Fibroblast of pulmonary artery (primary cell): ENCODE data around the gene ZNF274.

ENCODE experiments used
- DNase-seq: peaks from one replicate; pipeline ENCODE4 v3.0.0-alpha.2; 2010; ENCODE audit warnings: low read depth
- H3K4me3 ChIP-seq: replicated peaks from 2 replicates; pipeline ENCODE4 v1.5.1; 2011; ENCODE audit warnings: low read depth, mild to moderate bottlenecking, control low read depth, low read length, moderate library complexity
- TF ChIP-seq, protein P1 (sequence below): IDR thresholded peaks from 2 replicates; pipeline ENCODE4 v1.5.1; 2011; ENCODE audit warnings: mild to moderate bottlenecking, control low read depth, low read length, inconsistent platforms; ENCODE audit errors: missing control alignments

The ZNF274 gene

DNA sequence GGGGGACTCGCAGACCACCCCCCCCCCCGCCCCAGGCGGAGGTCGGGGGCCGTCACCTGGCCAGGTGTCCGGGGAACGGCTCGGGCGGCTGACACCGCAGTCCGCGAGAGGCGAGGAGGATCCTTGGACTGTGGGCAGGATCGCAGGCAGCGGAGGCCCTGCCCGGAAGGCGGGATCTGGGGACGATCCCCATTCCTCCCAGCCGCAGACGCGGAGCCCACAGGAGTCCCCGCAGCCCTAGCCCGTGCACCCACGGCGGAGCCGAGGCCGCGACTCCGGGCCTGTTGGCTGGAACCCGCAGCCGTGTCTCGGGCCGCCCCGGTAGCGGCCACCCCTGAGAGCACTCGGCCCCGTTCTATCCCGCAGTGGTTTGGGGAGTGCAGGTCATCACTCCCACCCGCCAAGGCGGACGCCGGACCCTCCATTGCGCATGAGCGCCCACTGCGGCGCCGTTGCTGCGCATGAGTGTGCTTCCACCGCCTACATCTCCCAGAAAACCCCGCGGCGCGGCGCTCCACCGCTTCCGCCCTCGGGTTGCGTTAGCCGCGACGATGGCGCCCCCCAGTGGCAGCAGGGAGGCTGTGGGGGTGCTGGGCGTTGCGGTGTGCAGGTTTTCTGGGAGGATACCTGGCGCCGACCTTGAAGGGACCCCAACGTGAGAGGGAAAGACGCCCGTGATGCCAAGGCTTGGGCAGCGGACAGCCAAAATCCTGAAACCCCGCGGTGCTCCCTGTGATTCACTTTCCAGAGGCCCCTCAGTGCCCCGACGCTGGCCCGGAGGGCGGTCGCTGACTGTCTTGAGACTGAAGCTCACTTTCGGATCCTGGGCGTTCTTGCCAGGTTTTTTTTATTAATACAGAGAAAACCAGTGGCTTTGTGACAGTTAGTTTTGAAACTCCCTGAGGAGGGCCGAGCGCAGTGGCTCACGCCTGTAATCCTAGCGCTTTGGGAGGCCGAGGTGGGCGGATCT is 27.9 kb upstream of the ZNF274 start:
- TF ChIP-seq, protein P1, sequence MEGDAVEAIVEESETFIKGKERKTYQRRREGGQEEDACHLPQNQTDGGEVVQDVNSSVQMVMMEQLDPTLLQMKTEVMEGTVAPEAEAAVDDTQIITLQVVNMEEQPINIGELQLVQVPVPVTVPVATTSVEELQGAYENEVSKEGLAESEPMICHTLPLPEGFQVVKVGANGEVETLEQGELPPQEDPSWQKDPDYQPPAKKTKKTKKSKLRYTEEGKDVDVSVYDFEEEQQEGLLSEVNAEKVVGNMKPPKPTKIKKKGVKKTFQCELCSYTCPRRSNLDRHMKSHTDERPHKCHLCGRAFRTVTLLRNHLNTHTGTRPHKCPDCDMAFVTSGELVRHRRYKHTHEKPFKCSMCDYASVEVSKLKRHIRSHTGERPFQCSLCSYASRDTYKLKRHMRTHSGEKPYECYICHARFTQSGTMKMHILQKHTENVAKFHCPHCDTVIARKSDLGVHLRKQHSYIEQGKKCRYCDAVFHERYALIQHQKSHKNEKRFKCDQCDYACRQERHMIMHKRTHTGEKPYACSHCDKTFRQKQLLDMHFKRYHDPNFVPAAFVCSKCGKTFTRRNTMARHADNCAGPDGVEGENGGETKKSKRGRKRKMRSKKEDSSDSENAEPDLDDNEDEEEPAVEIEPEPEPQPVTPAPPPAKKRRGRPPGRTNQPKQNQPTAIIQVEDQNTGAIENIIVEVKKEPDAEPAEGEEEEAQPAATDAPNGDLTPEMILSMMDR = peak; percentile 87
- H3K4me3 ChIP-seq = peak overlapping the region; percentile 88

DNA sequence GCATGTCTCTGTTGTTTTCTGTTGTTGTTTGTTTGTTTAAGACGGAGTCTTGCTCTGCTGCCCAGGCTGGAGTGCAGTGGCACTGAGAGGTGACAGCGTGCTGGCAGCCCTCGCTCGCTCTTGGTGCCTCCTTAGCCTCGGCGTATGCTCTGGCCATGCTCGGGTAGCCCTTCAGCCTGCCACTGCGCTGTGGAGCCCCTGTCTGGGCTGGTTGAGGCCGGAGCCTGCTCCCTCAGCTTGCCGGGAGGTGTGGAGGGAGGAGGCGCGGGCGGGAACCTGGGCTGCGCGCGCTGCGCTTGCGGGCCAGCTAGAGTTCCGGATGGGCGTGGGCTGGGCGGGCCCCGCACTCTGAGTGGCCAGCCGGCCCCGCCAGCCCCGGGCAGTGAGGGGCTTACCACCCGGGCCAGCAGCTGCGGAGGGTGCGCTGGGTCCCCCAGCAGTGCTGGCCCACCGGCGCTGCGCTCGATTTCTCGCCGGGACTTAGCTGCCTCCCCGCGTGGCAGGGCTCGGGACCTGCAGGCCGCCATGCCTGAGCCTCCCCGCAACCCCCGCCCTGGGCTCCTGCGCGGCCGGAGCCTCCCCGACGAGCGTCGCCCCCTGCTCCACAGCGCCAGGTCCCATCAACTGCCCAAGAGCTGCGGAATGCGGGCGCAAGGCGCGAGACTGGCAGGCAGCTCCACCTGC is 25.7 kb upstream of the ZNF274 start:
- no peak overlapping the region for H3K4me3 ChIP-seq
- no peak for DNase-seq
- TF ChIP-seq, protein P1 = no peak

More for the DNA sequence above, 27.9 kb upstream of the ZNF274 start:
- DNase-seq = peak; percentile 96

GRCh38 chr19:58166268-58166667 is 16.6 kb upstream of the ZNF274 start:
- no peak for DNase-seq
- no peak overlapping the region for H3K4me3 ChIP-seq
- TF ChIP-seq, protein P1 = no peak

DNA sequence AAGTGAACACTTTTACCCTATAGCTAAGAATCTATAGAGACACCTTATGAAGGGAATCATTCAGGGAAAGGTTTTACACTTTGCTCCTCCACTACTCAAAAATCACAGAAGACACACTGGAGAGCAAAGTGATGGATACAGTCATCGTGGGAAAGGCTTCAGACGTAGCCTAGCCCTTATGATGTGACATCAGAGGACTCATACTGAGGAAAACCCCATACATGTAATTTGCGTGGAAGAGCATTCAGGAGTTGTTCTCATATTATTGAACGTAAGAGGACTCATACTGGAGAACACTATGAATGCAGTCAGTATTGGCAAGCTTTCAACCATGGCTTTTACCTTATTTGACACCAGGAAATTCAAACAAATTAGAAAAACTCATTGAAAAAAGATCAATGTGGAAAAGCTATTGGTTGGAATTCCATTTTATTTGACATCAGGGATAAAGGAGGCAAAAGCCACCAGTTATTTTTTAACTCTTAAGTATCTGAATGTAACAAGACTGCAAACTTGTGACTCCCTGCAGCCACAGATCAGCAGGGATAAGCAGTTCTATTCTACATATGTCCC is 16.1 kb upstream of the ZNF274 start:
- TF ChIP-seq, protein P1 = no peak
- DNase-seq = no peak
- no peak overlapping the region for H3K4me3 ChIP-seq

DNA sequence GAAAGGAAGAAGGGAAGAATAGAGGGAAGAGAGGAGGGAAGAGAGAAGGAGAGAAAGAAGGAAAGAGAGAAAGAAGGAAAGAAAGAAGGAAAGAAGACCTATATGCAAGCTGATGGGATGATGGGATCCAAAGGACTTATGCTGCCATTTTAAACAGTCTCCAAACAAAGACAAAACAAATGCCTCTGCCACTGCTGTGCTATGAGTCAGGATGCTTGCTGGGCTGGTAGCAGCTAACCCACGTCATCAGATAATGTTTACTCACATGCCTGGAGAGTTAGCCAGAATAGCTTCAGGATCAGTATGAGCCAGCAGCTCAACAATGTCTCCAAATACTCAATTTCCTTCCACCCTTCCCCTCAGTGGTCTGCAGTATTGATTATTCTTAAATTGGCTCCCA is 12.0 kb upstream of the ZNF274 start:
- TF ChIP-seq, protein P1 = no peak
- no peak overlapping the region for H3K4me3 ChIP-seq
- DNase-seq = peak; percentile 17

- H3K4me3 ChIP-seq = peak overlapping the region; percentile 87
- TF ChIP-seq, protein P1 = peak; percentile 49
- DNase-seq = peak; percentile 50
These were observed 822 bp upstream of the ZNF274 start for GRCh38 chr19:58181902-58182576.
